Tibial nerve (tissue), 4 donors: ENCODE results near the gene KREMEN1.

Experiments used
- CTCF ChIP-seq, 5 experiments: fragments of 200-600 bp in 3 of 5; fragments of 450-650 bp in 2 of 5; sonication (generic) in 3 of 5; IDR thresholded peaks; one replicate each; pipeline ENCODE4 v1.5.1; 2016 to 2019; ENCODE audit warnings: antibody characterized with exemption in 5 of 5, mild to moderate bottlenecking in 3 of 5, moderate library complexity in 2 of 5
- EP300 ChIP-seq, 2 donors: sonication (generic); formaldehyde crosslinking; IDR thresholded peaks; one replicate each; pipeline ENCODE4 v1.6.1; 2017; ENCODE audit warnings: antibody characterized with exemption in 2 of 2, mild to moderate bottlenecking in 1 of 2
- POLR2A ChIP-seq, 2 donors: fragments of 450-650 bp; IDR thresholded peaks; one replicate each; pipeline ENCODE4 v1.6.1; 2017; ENCODE audit warnings: antibody characterized with exemption in 2 of 2, mild to moderate bottlenecking in 2 of 2, moderate library complexity in 2 of 2

- TF ChIP-seq CTCF (IDR thresholded peaks at IDR 0.05) (no peak), POLR2A (IDR thresholded peaks at IDR 0.05) (no peak), EP300 (IDR thresholded peaks at IDR 0.05) (no peak)
Measured at GRCh38 chr22:29053048-29053702, 19.7 kb upstream of the KREMEN1 start.
